C4-2B (cell line): ENCODE measurements around the gene NXPE3.

Experiments
- ZFX ChIP-seq: fragments of 450-650 bp; IDR thresholded peaks from 2 replicates; pipeline ENCODE4 v1.6.1; 2017
- TF ChIP-seq, protein P1 (sequence below): fragments of 450-650 bp; conservative IDR thresholded peaks from 2 replicates; pipeline ENCODE4 v1.5.1; 2017; ENCODE audit warnings: mild to moderate bottlenecking

DNA sequence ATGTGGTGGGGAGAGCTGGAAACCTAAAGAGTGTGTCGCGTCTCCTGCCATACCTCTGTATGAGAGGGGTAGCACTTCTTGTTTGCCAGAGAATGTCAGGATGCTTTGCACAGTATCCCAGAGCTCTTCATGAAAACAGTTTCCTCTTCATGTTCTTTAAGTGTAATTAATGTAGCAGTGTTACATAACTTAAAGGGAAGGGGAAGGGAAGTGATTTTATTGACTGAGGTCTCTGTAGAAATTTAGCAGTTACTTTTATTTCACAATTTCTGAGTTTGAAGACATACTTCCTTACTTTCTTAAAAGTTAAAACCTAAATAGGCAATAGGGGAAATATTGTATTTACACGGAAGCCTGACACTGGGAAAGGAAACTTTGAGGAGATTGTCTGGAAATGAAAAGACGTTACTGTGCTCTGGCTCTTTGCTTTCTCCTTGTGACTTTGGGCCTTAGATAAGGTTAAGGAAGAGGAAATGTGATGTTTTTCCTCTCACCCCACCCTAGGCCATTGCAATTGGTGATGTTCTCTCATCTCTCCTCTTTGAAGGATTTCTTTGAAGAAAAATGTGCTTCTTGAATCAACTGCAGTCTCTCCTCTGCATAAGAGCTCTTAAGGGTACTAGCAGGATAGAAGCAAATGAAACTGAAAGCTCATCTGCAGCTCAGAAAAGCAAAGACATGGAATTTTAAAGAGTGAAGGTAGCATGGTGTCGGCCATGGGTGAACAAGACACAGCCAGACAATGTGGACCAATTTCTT lies 6.0 kb downstream of the NXPE3 start:
- TF ChIP-seq, protein P1, sequence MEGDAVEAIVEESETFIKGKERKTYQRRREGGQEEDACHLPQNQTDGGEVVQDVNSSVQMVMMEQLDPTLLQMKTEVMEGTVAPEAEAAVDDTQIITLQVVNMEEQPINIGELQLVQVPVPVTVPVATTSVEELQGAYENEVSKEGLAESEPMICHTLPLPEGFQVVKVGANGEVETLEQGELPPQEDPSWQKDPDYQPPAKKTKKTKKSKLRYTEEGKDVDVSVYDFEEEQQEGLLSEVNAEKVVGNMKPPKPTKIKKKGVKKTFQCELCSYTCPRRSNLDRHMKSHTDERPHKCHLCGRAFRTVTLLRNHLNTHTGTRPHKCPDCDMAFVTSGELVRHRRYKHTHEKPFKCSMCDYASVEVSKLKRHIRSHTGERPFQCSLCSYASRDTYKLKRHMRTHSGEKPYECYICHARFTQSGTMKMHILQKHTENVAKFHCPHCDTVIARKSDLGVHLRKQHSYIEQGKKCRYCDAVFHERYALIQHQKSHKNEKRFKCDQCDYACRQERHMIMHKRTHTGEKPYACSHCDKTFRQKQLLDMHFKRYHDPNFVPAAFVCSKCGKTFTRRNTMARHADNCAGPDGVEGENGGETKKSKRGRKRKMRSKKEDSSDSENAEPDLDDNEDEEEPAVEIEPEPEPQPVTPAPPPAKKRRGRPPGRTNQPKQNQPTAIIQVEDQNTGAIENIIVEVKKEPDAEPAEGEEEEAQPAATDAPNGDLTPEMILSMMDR: no peak
- TF ChIP-seq ZFX: no peak
